ENCODE data around the gene SELENOH.

GRCh38 chr11:57751176-57751575, 9.9 kb downstream of the SELENOH start:
- TF ChIP-seq POLR2A (IDR thresholded peaks at IDR 0.05; ENCODE audit: low read length): no peak
- no peak for TF ChIP-seq GATA1 (IDR thresholded peaks at IDR 0.05; ENCODE audit: low read depth, low read length)

Data from erythroblast (primary cell).